CD4-positive, alpha-beta T cell (primary cell): ENCODE measurements around the gene PSRC1. TPM values are rescaled to one million over a fixed set of nuclear protein-coding genes. Genes with fewer than 3 reads are reported as not detected.

Experiments
- ATAC-seq: fragments of 200-7000 bp; cut with Tn5 transposase; one replicate; pipeline ENCODE4 v1.10.0; 2022; ENCODE audit warnings: mild to moderate bottlenecking; ENCODE audit not compliant: poor library complexity
- CTCF ChIA-PET: fragments of 350-600 bp; sonication (Branson Sonifier 250); formaldehyde crosslinking; loops from one replicate; lab custom pipeline; 2021; ENCODE audit warnings: antibody characterized with exemption, inconsistent platforms; lab: Charles Lee
- POLR2A ChIA-PET: fragments of 350-600 bp; sonication (Branson Sonifier 250); formaldehyde crosslinking; loops from one replicate; lab custom pipeline; 2021; ENCODE audit warnings: antibody characterized with exemption, inconsistent platforms; lab: Charles Lee
- DNase-seq, 14 experiments: peaks; one replicate each; pipeline ENCODE4 v3.0.0-alpha.2; 2013 to 2020; ENCODE audit warnings: mixed read lengths in 2 of 14
- H3K27ac ChIP-seq, 2 donors: one replicate each; pipeline versions ENCODE4 v1.5.1 to v1.7.0; 2013; ENCODE audit warnings: low read length in 2 of 2, low read depth in 1 of 2, mild to moderate bottlenecking in 1 of 2
- H3K27me3 ChIP-seq, 2 experiments: 1 replicate in 1 of 2; 2 replicates in 1 of 2; pipeline versions ENCODE4 v1.6.1 to v1.7.0; 2013; ENCODE audit warnings: low read length in 2 of 2, control low read depth in 1 of 2, mild to moderate bottlenecking in 1 of 2, moderate library complexity in 1 of 2; ENCODE audit not compliant: insufficient read depth in 2 of 2, control insufficient read depth in 1 of 2
- H3K36me3 ChIP-seq: one replicate; pipeline ENCODE4 v1.6.1; 2013; ENCODE audit warnings: low read length, control low read depth; ENCODE audit not compliant: insufficient read depth
- H3K4me1 ChIP-seq: one replicate; pipeline ENCODE4 v1.6.1; 2013; ENCODE audit warnings: low read length, control low read depth; ENCODE audit not compliant: insufficient read depth
- H3K4me3 ChIP-seq: one replicate; pipeline ENCODE4 v1.5.1; 2013; ENCODE audit warnings: mild to moderate bottlenecking, low read length, moderate library complexity
- H3K9me3 ChIP-seq, 2 experiments: 1 replicate in 1 of 2; 2 replicates in 1 of 2; pipeline versions ENCODE4 v1.6.1 to v1.7.0; 2013; ENCODE audit warnings: low read length in 2 of 2, mild to moderate bottlenecking in 2 of 2, control low read depth in 1 of 2, moderate library complexity in 1 of 2; ENCODE audit not compliant: control insufficient read depth in 1 of 2, insufficient read depth in 1 of 2
- H3K27ac Mint-ChIP-seq: one replicate; pipeline ENCODE4 v1.8.0; 2020; ENCODE audit warnings: mixed read lengths
- H3K27me3 Mint-ChIP-seq: one replicate; pipeline ENCODE4 v1.8.0; 2021; ENCODE audit warnings: mixed read lengths
- H3K36me3 Mint-ChIP-seq: one replicate; pipeline ENCODE4 v1.8.0; 2021; ENCODE audit warnings: low read depth, mixed read lengths
- H3K4me1 Mint-ChIP-seq: one replicate; pipeline ENCODE4 v1.8.0; 2021; ENCODE audit warnings: low read depth, mixed read lengths
- H3K4me3 Mint-ChIP-seq: one replicate; pipeline ENCODE4 v1.8.0; 2020; ENCODE audit warnings: mild to moderate bottlenecking, mixed read lengths
- H3K9me3 Mint-ChIP-seq: one replicate; pipeline ENCODE4 v1.8.0; 2020; ENCODE audit warnings: mixed read lengths
- CTCF ChIP-seq: fragments of 200-600 bp; IDR thresholded peaks from one replicate; pipeline ENCODE4 v1.8.0; 2022; ENCODE audit warnings: antibody characterized with exemption, mild to moderate bottlenecking
- intact Hi-C, 2 experiments: fragments of 100-400 bp; cut with DNase I in 1 of 2; cut with micrococcal nuclease in 1 of 2; formaldehyde crosslinking; loops; one replicate each; pipeline versions ENCODE4 v1.15.1 to v1.9.0; 2023 to 2025; cut with DNase I, micrococcal nuclease
- total RNA-seq, 174 experiments: library from RNA in 2 of 174; stranded (reverse) in 2 of 174; gene quantifications; one replicate each; pipeline ENCODE4 v1.2.3 and lab custom pipeline; 2021 to 2026

Gene PSRC1
- total RNA-seq, 2 experiments from 2014 or later: 0.22 to 0.91 TPM

GRCh38 chr1:109249654-109250401 is 33.1 kb downstream of the PSRC1 start:
- Mint-ChIP-seq H3K27me3 (peaks cover 4% of the 10 kb centered on the region), H3K9me3 (no peaks in the 10 kb centered on the region), H3K4me1 (peaks cover 16% of the 10 kb centered on the region), H3K27ac (no peak overlapping the region), H3K4me3 (peak overlapping the region; percentile 30), H3K36me3 (no peaks in the 10 kb centered on the region)
- Histone ChIP-seq H3K36me3 (no peaks in the 10 kb centered on the region), H3K27ac (no peak overlapping the region), H3K27me3 (peaks cover 7 to 13% of the 10 kb centered on the region in 2 experiments), H3K4me3 (peak overlapping the region; percentile 39), H3K4me1 (peaks cover 23% of the 10 kb centered on the region), H3K9me3 (no peaks in the 10 kb centered on the region)
- intact Hi-C loops: loop anchor here in 1 of 2 experiments (1.0 kb wide), 1 partner anchor 234 kb away; no protein-coding TSS in a partner anchor
- DNase-seq (peak in 2 of 14 experiments; percentile 15 to 32), ATAC-seq (peak; percentile 19)
- ChIA-PET CTCF (no interaction called here), POLR2A (interaction anchor here (0.6 to 1.2 kb wide), 4 partner anchors 27 to 260 kb away, joined by 3 to 4 read pairs (median 3); partner anchors contain the start of genes ATXN7L2 and PSRC1)
- no peak for TF ChIP-seq CTCF

GRCh38 chr1:109248797-109249629 is 33.9 kb downstream of the PSRC1 start, which contains the start of gene CELSR2:
Gene CELSR2 (plus strand): TSS chr1:109249539. CDS start chr1:109250080, 541 bp downstream.
- ATAC-seq (peak; percentile 98), DNase-seq (peak; percentile 20 to 84 (median 52))
- peak within 1 kb of the TSS; percentile 58 for H3K4me3 Mint-ChIP-seq
- no peak within 1 kb of the TSS for H3K27ac ChIP-seq
- H3K27me3 ChIP-seq: peaks cover 7 to 13% of the 10 kb centered on the region in 2 experiments
- H3K27ac Mint-ChIP-seq: no peak within 1 kb of the TSS
- H3K4me3 ChIP-seq: peak within 1 kb of the TSS; percentile 39
- intact Hi-C loops: loop anchor here in 1 of 2 experiments (1.0 kb wide), 1 partner anchor 235 kb away; no protein-coding TSS in a partner anchor
- ChIA-PET POLR2A (interaction anchor here (0.5 to 1.6 kb wide), 4 partner anchors 9 to 261 kb away, joined by 3 to 4 read pairs (median 3); partner anchors contain the start of gene PSRC1), CTCF (no interaction called here)
- peaks cover 4% of the 10 kb centered on the region for H3K27me3 Mint-ChIP-seq
- H3K4me1 Mint-ChIP-seq: peaks cover 16% of the 10 kb centered on the region
- H3K36me3 ChIP-seq: no peaks in the 10 kb centered on the region
- H3K9me3 Mint-ChIP-seq: no peaks in the 10 kb centered on the region
- H3K9me3 ChIP-seq: no peaks in the 10 kb centered on the region
- no peak for TF ChIP-seq CTCF
- peaks cover 20% of the 10 kb centered on the region for H3K4me1 ChIP-seq
- H3K36me3 Mint-ChIP-seq: no peaks in the 10 kb centered on the region

- intact Hi-C loops: no loop called here
- H3K4me3 Mint-ChIP-seq: no peak overlapping the region
- ChIA-PET CTCF (no interaction called here), POLR2A (interaction anchor here (1.6 kb wide), 1 partner anchor 177 kb away, joined by 3 read pairs; no protein-coding TSS in a partner anchor)
- Histone ChIP-seq H3K9me3 (no peaks in the 10 kb centered on the region), H3K27me3 (peaks cover 7 to 13% of the 10 kb centered on the region in 2 experiments), H3K27ac (no peak overlapping the region), H3K4me3 (no peak overlapping the region), H3K36me3 (no peaks in the 10 kb centered on the region), H3K4me1 (peaks cover 18% of the 10 kb centered on the region)
- peaks cover 4% of the 10 kb centered on the region for H3K27me3 Mint-ChIP-seq
- DNase-seq (peak in 2 of 14 experiments; percentile 17 to 31), ATAC-seq (no peak)
- TF ChIP-seq CTCF: no peak
- peaks cover 16% of the 10 kb centered on the region for H3K4me1 Mint-ChIP-seq
- H3K27ac Mint-ChIP-seq: no peak overlapping the region
- H3K9me3 Mint-ChIP-seq: no peaks in the 10 kb centered on the region
- H3K36me3 Mint-ChIP-seq: no peaks in the 10 kb centered on the region
Measured at GRCh38 chr1:109248444-109248796, 34.5 kb downstream of the PSRC1 start.
